GM18909 (cell line): ENCODE results near the gene LCLAT1.
"Not testable (repeated sequence)": the region's sequence is repeated elsewhere in the genome, so short reads cannot be mapped to it uniquely, and the experiment has no call there.

Source experiments
- ATAC-seq: cut with Tn5 transposase; IDR thresholded peaks from one replicate; pipeline ENCODE4 v1.9.1; 2021; ENCODE audit warnings: mild to moderate bottlenecking; ENCODE audit not compliant: unreplicated experiment, poor library complexity

The LCLAT1 gene

GRCh38 chr2:30484995-30485394, 37.9 kb downstream of the LCLAT1 start:
- ATAC-seq: no peak

GRCh38 chr2:30486655-30487054, 39.6 kb downstream of the LCLAT1 start:
- no peak for ATAC-seq

- no peak for ATAC-seq
Measured at GRCh38 chr2:30487603-30488002, 40.6 kb downstream of the LCLAT1 start.

- no peak for ATAC-seq
Measured at GRCh38 chr2:30488012-30488659, 41.1 kb downstream of the LCLAT1 start.

- ATAC-seq: no peak
Measured at GRCh38 chr2:30491225-30491624, 44.2 kb downstream of the LCLAT1 start.

GRCh38 chr2:30492185-30492584, 45.1 kb downstream of the LCLAT1 start:
- no peak for ATAC-seq

GRCh38 chr2:30492619-30493018, 45.6 kb downstream of the LCLAT1 start:
- no peak for ATAC-seq

GRCh38 chr2:30493440-30493839, 46.4 kb downstream of the LCLAT1 start:
- no peak for ATAC-seq

GRCh38 chr2:30495896-30496295, 48.9 kb downstream of the LCLAT1 start:
- ATAC-seq: not testable (repeated sequence)

- no peak for ATAC-seq
Measured at GRCh38 chr2:30499681-30500080, 52.6 kb downstream of the LCLAT1 start.

- no peak for ATAC-seq
Measured at GRCh38 chr2:30500699-30501098, 53.7 kb downstream of the LCLAT1 start.

- ATAC-seq: no peak
Measured at GRCh38 chr2:30502310-30502709, 55.3 kb downstream of the LCLAT1 start.

- ATAC-seq: no peak
Measured at GRCh38 chr2:30503007-30503694, 56.1 kb downstream of the LCLAT1 start.

- no peak for ATAC-seq
Measured at GRCh38 chr2:30503695-30504052, 56.6 kb downstream of the LCLAT1 start.

- ATAC-seq: no peak
Measured at GRCh38 chr2:30504731-30505130, 57.7 kb downstream of the LCLAT1 start.

GRCh38 chr2:30505500-30506180, 58.6 kb downstream of the LCLAT1 start:
- ATAC-seq: no peak

- ATAC-seq: not testable (repeated sequence)
Measured at GRCh38 chr2:30507460-30507859, 60.4 kb downstream of the LCLAT1 start.

- ATAC-seq: no peak
Measured at GRCh38 chr2:30509716-30510115, 62.7 kb downstream of the LCLAT1 start.

GRCh38 chr2:30510409-30510808, 63.4 kb downstream of the LCLAT1 start:
- no peak for ATAC-seq

GRCh38 chr2:30511122-30512083, 64.4 kb downstream of the LCLAT1 start:
- no peak for ATAC-seq
